Measurements from ENCODE around the gene SNX14. TPM values are rescaled to one million over a fixed set of nuclear protein-coding genes. Genes with fewer than 3 reads are reported as not detected.
"Not testable (repeated sequence)": the region's sequence is repeated elsewhere in the genome, so short reads cannot be mapped to it uniquely, and the experiment has no call there.

The SNX14 gene
- polyA plus RNA-seq (2012; ENCODE audit: low read depth, missing spikeins), result 38.7 TPM

GRCh38 chr6:85593438-85594196 lies at the start of gene SNX14:
SNX14 (minus strand) TSS chr6:85593858; CDS start chr6:85593718, 140 bp downstream.
- DNase-seq (ENCODE audit: insufficient read length, low spot score) (peak; percentile 76), FAIRE-seq (peak; percentile 100)
- TF ChIP-seq POU2F2 (IDR thresholded peaks at IDR 0.05; ENCODE audit: low read depth, low read length), result no peak
- TF ChIP-seq POLR2AphosphoS5 (IDR thresholded peaks at IDR 0.05; ENCODE audit: low read depth, low read length), result peak; percentile 43
- TF ChIP-seq SPI1 (IDR thresholded peaks at IDR 0.05; ENCODE audit: low read depth, low read length), result peak; percentile 14; the same call in 1 of the 2 replicates
- TF ChIP-seq PAX5 (IDR thresholded peaks at IDR 0.05; ENCODE audit: insufficient read depth, low read length, severe bottlenecking), result peak; percentile 48
- peak; percentile 75; the same call in 1 of the 2 replicates for TF ChIP-seq POLR2A (IDR thresholded peaks at IDR 0.05; ENCODE audit: low read depth, low read length)
- peak; percentile 69; the same call in 1 of the 2 replicates for TF ChIP-seq TAF1 (IDR thresholded peaks at IDR 0.05; ENCODE audit: low read depth, low read length)

GRCh38 chr6:85642774-85643536 lies 49.3 kb upstream of the SNX14 start, which contains the start of gene SYNCRIP:
SYNCRIP (minus strand) TSS chr6:85642886; CDS start chr6:85641439, 1,447 bp downstream.
- FAIRE-seq, result peak; percentile 98
- DNase-seq (ENCODE audit: insufficient read length, low spot score), result peak; percentile 80
- TF ChIP-seq POLR2A (IDR thresholded peaks at IDR 0.05; ENCODE audit: low read depth, low read length), result peak; percentile 95
- TF ChIP-seq SPI1 (IDR thresholded peaks at IDR 0.05; ENCODE audit: low read depth, low read length), result peak; percentile 17; the same call in 1 of the 2 replicates
- peak; percentile 92 for TF ChIP-seq POLR2AphosphoS5 (IDR thresholded peaks at IDR 0.05; ENCODE audit: low read depth, low read length)
- TF ChIP-seq TAF1 (IDR thresholded peaks at IDR 0.05; ENCODE audit: low read depth, low read length), result peak; percentile 67
- TF ChIP-seq POU2F2 (IDR thresholded peaks at IDR 0.05; ENCODE audit: low read depth, low read length), result peak; percentile 44
- TF ChIP-seq PAX5 (IDR thresholded peaks at IDR 0.05; ENCODE audit: insufficient read depth, low read length, severe bottlenecking), result no peak

- FAIRE-seq (peak; percentile 16), DNase-seq (ENCODE audit: insufficient read length, low spot score) (peak; percentile 24)
- TF ChIP-seq TAF1 (IDR thresholded peaks at IDR 0.05; ENCODE audit: low read depth, low read length) (peak; percentile 27), POLR2A (IDR thresholded peaks at IDR 0.05; ENCODE audit: low read depth, low read length) (no peak; the same call in 1 of the 2 replicates), PAX5 (IDR thresholded peaks at IDR 0.05; ENCODE audit: insufficient read depth, low read length, severe bottlenecking) (no peak), POLR2AphosphoS5 (IDR thresholded peaks at IDR 0.05; ENCODE audit: low read depth, low read length) (peak; percentile 21; the same call in 1 of the 2 replicates), POU2F2 (IDR thresholded peaks at IDR 0.05; ENCODE audit: low read depth, low read length) (no peak), SPI1 (IDR thresholded peaks at IDR 0.05; ENCODE audit: low read depth, low read length) (peak; percentile 64; the same call in 1 of the 2 replicates)
These were observed 48.5 kb upstream of the SNX14 start for GRCh38 chr6:85641897-85642773.

- FAIRE-seq, result peak; percentile 28
- DNase-seq (ENCODE audit: insufficient read length, low spot score), result no peak
- TF ChIP-seq POLR2AphosphoS5 (IDR thresholded peaks at IDR 0.05; ENCODE audit: low read depth, low read length) (no peak), POLR2A (IDR thresholded peaks at IDR 0.05; ENCODE audit: low read depth, low read length) (no peak), PAX5 (IDR thresholded peaks at IDR 0.05; ENCODE audit: insufficient read depth, low read length, severe bottlenecking) (no peak), SPI1 (IDR thresholded peaks at IDR 0.05; ENCODE audit: low read depth, low read length) (no peak), POU2F2 (IDR thresholded peaks at IDR 0.05; ENCODE audit: low read depth, low read length) (no peak), TAF1 (IDR thresholded peaks at IDR 0.05; ENCODE audit: low read depth, low read length) (no peak)
These were observed 47.9 kb upstream of the SNX14 start for GRCh38 chr6:85641522-85641896.

- no peak for FAIRE-seq
- DNase-seq (ENCODE audit: insufficient read length, low spot score), result no peak
- no peak for TF ChIP-seq POU2F2 (IDR thresholded peaks at IDR 0.05; ENCODE audit: low read depth, low read length)
- no peak for TF ChIP-seq POLR2A (IDR thresholded peaks at IDR 0.05; ENCODE audit: low read depth, low read length)
- TF ChIP-seq PAX5 (IDR thresholded peaks at IDR 0.05; ENCODE audit: insufficient read depth, low read length, severe bottlenecking), result no peak
- TF ChIP-seq SPI1 (IDR thresholded peaks at IDR 0.05; ENCODE audit: low read depth, low read length), result no peak
- no peak for TF ChIP-seq POLR2AphosphoS5 (IDR thresholded peaks at IDR 0.05; ENCODE audit: low read depth, low read length)
- TF ChIP-seq TAF1 (IDR thresholded peaks at IDR 0.05; ENCODE audit: low read depth, low read length), result no peak
These were observed 47.2 kb upstream of the SNX14 start for GRCh38 chr6:85640821-85641220.

- FAIRE-seq (no peak), DNase-seq (ENCODE audit: insufficient read length, low spot score) (no peak)
- TF ChIP-seq POLR2A (IDR thresholded peaks at IDR 0.05; ENCODE audit: low read depth, low read length) (no peak), TAF1 (IDR thresholded peaks at IDR 0.05; ENCODE audit: low read depth, low read length) (no peak), PAX5 (IDR thresholded peaks at IDR 0.05; ENCODE audit: insufficient read depth, low read length, severe bottlenecking) (no peak), POLR2AphosphoS5 (IDR thresholded peaks at IDR 0.05; ENCODE audit: low read depth, low read length) (no peak), POU2F2 (IDR thresholded peaks at IDR 0.05; ENCODE audit: low read depth, low read length) (no peak), SPI1 (IDR thresholded peaks at IDR 0.05; ENCODE audit: low read depth, low read length) (no peak)
These were observed 43.9 kb upstream of the SNX14 start for GRCh38 chr6:85637579-85637978.

GRCh38 chr6:85632164-85632942 lies 38.7 kb upstream of the SNX14 start:
- FAIRE-seq (no peak), DNase-seq (ENCODE audit: insufficient read length, low spot score) (no peak)
- TF ChIP-seq POLR2A (IDR thresholded peaks at IDR 0.05; ENCODE audit: low read depth, low read length), result no peak
- no peak for TF ChIP-seq PAX5 (IDR thresholded peaks at IDR 0.05; ENCODE audit: insufficient read depth, low read length, severe bottlenecking)
- no peak for TF ChIP-seq SPI1 (IDR thresholded peaks at IDR 0.05; ENCODE audit: low read depth, low read length)
- TF ChIP-seq TAF1 (IDR thresholded peaks at IDR 0.05; ENCODE audit: low read depth, low read length), result no peak
- no peak for TF ChIP-seq POLR2AphosphoS5 (IDR thresholded peaks at IDR 0.05; ENCODE audit: low read depth, low read length)
- no peak for TF ChIP-seq POU2F2 (IDR thresholded peaks at IDR 0.05; ENCODE audit: low read depth, low read length)

GRCh38 chr6:85631117-85631516 lies 37.5 kb upstream of the SNX14 start:
- not testable (repeated sequence) for DNase-seq (ENCODE audit: insufficient read length, low spot score); FAIRE-seq

Data from GM12891 (cell line).